ENCODE results near the gene OR9I1. TPM values are rescaled to one million over a fixed set of nuclear protein-coding genes. Genes with fewer than 3 reads are reported as not detected.

The OR9I1 gene
- not detected for total RNA-seq
- not detected for polyA plus RNA-seq
- long read RNA-seq, donor 1, result 0 reads
- long read RNA-seq, donor 2, result 0 reads
- long read RNA-seq, donor 3, result 0 reads
- long read RNA-seq, donor 4, result 0 reads
- long read RNA-seq, donor 5, partial matches to known transcripts, result 0 of 1 reads
- long read RNA-seq, donor 5, other reads (novel, unspliced or antisense), result 0 of 1 reads
- long read RNA-seq, donor 6, result 0 reads
- long read RNA-seq, donor 7, result 0 reads
- long read RNA-seq, donor 8, result 0 reads
- long read RNA-seq, donor 9, result 0 reads
- long read RNA-seq, donor 10, result 0 reads

GRCh38 chr11:58125469-58125868 is at the start of gene OR9I1:
Gene OR9I1 (minus strand): TSS chr11:58125530. CDS start chr11:58119444, 6,086 bp downstream.
- DNase-seq, result no peak
- Histone ChIP-seq H3K27me3 (no peaks in the 10 kb centered on the region), H3K4me3 (no peak within 1 kb of the TSS), H3K9me3 (no peaks in the 10 kb centered on the region), H3K27ac (no peak within 1 kb of the TSS), H3K36me3 (no peaks in the 10 kb centered on the region), H3K4me1 (no peaks in the 10 kb centered on the region)
- no peak for TF ChIP-seq POLR2A (IDR thresholded peaks at IDR 0.05)
- TF ChIP-seq EP300 (IDR thresholded peaks at IDR 0.05), result no peak
- TF ChIP-seq POLR2AphosphoS5 (IDR thresholded peaks at IDR 0.05), result no peak
- TF ChIP-seq CTCF (IDR thresholded peaks at IDR 0.05), result no peak
- intact Hi-C loops (cut with DNase I; ENCODE audit: low total_unique reads), result no loop called here
- WGBS, 5 donors, result 43 to 49% (median 44%) methylated on average over 4 of the region's 4 CpGs

- peak in 1 of 2 donors; percentile 3 for DNase-seq
- no peaks in the 10 kb centered on the region for H3K27me3 ChIP-seq
- no peak overlapping the region for H3K27ac ChIP-seq
- H3K36me3 ChIP-seq, result no peaks in the 10 kb centered on the region
- no peaks in the 10 kb centered on the region for H3K9me3 ChIP-seq
- H3K4me3 ChIP-seq, result no peak overlapping the region
- no peaks in the 10 kb centered on the region for H3K4me1 ChIP-seq
- 49 to 61% (median 54%) methylated on average over 7 of the region's 7 CpGs for WGBS, 5 donors
- intact Hi-C loops (cut with DNase I; ENCODE audit: low total_unique reads), result no loop called here
- TF ChIP-seq POLR2A (IDR thresholded peaks at IDR 0.05) (no peak), POLR2AphosphoS5 (IDR thresholded peaks at IDR 0.05) (no peak), CTCF (IDR thresholded peaks at IDR 0.05) (no peak), EP300 (IDR thresholded peaks at IDR 0.05) (no peak)
Observed at GRCh38 chr11:58165504-58166106, 40.3 kb upstream of the OR9I1 start.

- intact Hi-C loops (cut with DNase I; ENCODE audit: low total_unique reads), result no loop called here
- DNase-seq, result no peak
- Histone ChIP-seq H3K36me3 (no peaks in the 10 kb centered on the region), H3K27ac (no peak overlapping the region), H3K27me3 (no peaks in the 10 kb centered on the region), H3K9me3 (no peaks in the 10 kb centered on the region), H3K4me3 (no peak overlapping the region), H3K4me1 (no peaks in the 10 kb centered on the region)
- 47 to 65% (median 57%) methylated on average over 1 of the region's 1 CpG for WGBS, 5 donors
- TF ChIP-seq CTCF (IDR thresholded peaks at IDR 0.05), result no peak
- no peak for TF ChIP-seq EP300 (IDR thresholded peaks at IDR 0.05)
- TF ChIP-seq POLR2A (IDR thresholded peaks at IDR 0.05), result no peak
- TF ChIP-seq POLR2AphosphoS5 (IDR thresholded peaks at IDR 0.05), result no peak
Observed at GRCh38 chr11:58164990-58165389, 39.7 kb upstream of the OR9I1 start.

- Histone ChIP-seq H3K4me1 (no peaks in the 10 kb centered on the region), H3K9me3 (peaks cover 0 to 3% (median 0%) of the 10 kb centered on the region in 4 donors), H3K4me3 (no peak overlapping the region), H3K27me3 (no peaks in the 10 kb centered on the region), H3K36me3 (no peaks in the 10 kb centered on the region), H3K27ac (no peak overlapping the region)
- WGBS, 5 donors, result 67 to 77% (median 69%) methylated on average over 4 of the region's 4 CpGs
- intact Hi-C loops (cut with DNase I; ENCODE audit: low total_unique reads), result no loop called here
- TF ChIP-seq POLR2A (IDR thresholded peaks at IDR 0.05), result no peak
- TF ChIP-seq EP300 (IDR thresholded peaks at IDR 0.05), result no peak
- no peak for TF ChIP-seq CTCF (IDR thresholded peaks at IDR 0.05)
- TF ChIP-seq POLR2AphosphoS5 (IDR thresholded peaks at IDR 0.05), result no peak
- no peak for DNase-seq
Observed at GRCh38 chr11:58164389-58164788, 39.1 kb upstream of the OR9I1 start.
